GM04504 (cell line): ENCODE measurements around the gene TSPO.

Experiments
- DNase-seq: peaks from one replicate; pipeline ENCODE4 v3.0.0-alpha.2; 2012; ENCODE audit warnings: low read depth

The TSPO gene

GRCh38 chr22:43179146-43179910 is 28.0 kb downstream of the TSPO start:
- DNase-seq = no peak

- no peak for DNase-seq
Measured at GRCh38 chr22:43179911-43180195, 28.5 kb downstream of the TSPO start.

- no peak for DNase-seq
Measured at GRCh38 chr22:43180670-43181069, 29.3 kb downstream of the TSPO start.

GRCh38 chr22:43181321-43182076 is 30.1 kb downstream of the TSPO start:
- DNase-seq = no peak

GRCh38 chr22:43182118-43182517 is 30.8 kb downstream of the TSPO start:
- DNase-seq = no peak

DNA sequence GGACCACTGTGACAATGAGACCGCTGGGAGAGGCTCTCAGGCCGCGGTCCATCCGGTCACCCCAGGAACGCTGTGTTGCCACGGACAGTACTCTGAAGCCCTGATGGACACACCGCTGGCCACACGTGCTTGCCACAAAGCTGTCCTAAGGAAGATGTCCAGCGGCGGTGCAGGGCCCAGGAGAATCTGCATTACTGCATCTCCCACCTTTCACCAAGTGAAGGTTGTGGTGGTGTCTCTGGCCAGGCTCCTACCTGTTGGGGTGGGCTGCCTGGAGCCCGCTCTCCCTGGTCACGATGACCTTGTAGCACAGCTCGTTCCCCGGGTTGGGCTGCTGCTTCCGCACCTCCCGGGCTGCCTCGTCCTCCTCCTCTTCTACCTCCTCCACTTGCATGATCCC is 31.4 kb downstream of the TSPO start:
- DNase-seq = no peak

DNA sequence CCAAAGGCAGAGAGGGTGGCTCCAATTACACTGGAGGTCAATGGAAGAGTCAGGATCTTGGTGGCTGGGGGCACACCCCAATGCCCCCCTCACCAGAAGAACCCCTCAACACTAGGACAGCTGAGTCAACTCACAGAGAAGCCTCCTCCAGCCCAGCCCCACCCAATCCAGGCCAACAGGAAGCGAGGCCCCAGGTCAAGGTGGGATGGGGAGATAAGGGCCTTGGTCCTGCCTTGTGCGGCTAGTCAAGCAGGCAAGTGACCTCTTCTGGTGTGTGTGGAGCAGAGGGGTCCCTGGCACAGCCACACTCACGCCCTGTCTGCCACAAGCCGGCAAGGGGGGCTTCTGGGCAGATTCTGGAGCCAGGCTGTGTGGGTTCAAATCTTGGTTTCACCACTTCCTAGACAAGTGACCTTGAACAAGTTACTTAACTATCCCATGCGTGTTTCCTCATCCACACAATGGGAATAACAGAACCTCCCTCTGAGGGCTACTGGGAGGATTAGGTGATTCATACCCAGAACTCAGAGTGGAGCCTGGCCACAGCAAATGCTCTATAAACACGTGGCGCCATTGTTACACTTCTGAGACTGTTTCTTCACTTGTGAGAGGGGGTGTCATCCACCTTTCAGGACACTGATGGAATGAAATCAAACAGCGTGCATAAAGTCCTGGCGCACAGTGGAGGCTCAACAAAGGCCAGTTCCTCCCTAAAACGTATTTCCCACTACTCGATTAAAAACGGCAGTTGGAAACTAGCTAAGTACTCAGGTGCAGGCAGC is 32.3 kb downstream of the TSPO start:
- no peak for DNase-seq

- DNase-seq = no peak
Measured at GRCh38 chr22:43185860-43186261, 34.5 kb downstream of the TSPO start.

DNA sequence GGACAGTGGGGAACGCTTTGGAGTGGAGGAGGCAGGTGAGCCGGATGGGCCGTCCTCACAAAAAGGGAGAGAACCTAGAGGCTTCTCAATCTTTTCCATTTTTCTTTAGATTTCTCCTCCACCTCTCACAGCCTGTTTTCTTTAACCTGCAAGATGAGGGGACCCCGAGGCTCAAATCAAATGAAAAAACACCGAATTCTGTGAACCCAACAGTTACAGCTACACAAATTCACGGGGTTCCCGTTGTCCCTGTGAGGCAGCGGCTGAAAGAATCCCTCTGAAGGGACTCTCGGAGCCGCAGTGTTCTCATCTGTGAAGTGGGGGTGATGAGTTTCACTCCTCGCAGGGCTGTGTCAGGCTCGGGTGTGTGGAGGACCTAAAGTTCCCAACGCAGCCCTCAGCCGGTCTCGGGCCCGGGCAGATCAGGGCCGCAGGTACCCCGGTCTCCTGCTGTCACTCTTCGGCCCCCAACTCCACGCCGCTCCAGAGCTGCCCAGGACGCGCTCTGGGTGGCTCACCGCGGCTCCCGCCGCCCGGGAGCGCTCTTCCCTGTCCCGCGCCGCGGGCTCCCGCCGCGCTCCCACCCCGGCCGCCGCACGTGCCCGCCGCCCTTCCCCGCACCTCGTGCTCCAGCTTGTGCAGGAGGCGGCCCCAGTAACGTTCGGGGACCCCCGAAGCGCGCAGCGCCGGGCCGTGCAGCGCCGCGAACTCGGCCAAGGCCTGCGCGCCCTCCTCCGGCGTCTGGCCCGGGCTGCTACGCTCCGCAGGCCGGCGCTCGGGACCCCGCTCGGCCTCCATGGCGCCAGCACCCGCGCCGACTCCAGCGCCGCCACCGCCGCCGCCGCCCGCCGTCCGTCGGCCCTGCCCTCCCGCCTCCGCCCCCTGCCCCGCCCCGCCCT is 35.2 kb downstream of the TSPO start, which contains the start of gene TTLL12:
TTLL12 (minus strand) TSS at position 863 of the 899 bp plus-strand sequence; CDS start at position 798, 65 bp downstream.
- no peak for DNase-seq

- peak; percentile 87 for DNase-seq
Measured at GRCh38 chr22:43187171-43188099, 36.1 kb downstream of the TSPO start.

DNA sequence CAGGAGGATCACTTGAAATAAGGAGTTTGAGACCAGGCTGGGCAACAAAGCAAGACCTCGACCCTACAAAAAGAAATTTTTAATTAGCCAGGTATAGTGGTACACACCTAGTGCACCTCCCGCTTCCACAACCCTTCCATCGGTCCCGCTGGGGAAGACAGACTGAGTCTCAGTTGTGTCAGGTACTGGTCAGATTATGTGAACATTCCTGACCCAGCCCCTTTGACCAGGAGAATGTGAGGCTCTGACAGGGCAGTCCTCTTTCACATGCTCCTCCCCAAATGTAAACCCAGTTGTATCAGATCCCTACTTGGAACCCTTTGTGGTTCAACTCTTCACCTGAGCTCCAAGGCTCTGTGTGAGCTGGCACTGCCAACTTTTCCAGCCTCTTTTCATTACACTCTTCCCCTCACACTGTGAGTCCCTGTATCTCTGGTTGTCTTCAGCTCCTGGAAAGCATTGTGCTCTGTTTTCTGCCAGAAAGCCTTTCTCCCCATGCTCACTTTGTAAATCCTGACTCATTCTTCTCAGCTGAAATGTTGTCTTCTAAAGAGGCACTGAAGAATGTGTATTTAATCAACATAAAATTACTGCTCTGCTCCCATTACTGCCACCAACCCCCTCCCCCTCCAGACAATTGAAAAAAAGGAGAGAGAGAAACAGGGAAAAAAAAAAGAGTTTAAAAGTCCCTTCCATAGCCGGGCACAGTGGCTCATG is 37.6 kb downstream of the TSPO start:
- no peak for DNase-seq

GRCh38 chr22:43191831-43192230 is 40.5 kb downstream of the TSPO start:
- no peak for DNase-seq

- DNase-seq = no peak
Measured at GRCh38 chr22:43197271-43197941, 46.0 kb downstream of the TSPO start.

DNA sequence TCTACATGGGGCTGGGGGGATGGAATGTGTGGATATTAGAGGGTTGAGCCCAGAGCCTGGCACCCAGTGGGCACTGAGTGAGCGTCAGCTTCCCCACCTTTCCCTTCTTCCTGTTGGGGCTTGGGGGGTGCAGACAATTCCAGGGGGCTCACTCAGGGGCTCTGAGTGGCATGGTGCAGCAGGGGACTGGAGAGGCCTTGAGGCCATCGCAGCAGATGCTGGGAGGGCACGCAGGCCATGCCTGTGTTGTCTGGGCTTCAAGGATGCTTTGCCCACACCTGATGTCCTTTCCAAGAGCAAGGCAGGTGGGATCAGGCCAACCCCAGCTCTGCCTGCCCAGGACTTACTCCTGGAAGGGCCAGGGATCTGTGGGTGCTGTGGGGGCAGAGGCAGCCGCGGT is 46.8 kb downstream of the TSPO start:
- DNase-seq = no peak

DNA sequence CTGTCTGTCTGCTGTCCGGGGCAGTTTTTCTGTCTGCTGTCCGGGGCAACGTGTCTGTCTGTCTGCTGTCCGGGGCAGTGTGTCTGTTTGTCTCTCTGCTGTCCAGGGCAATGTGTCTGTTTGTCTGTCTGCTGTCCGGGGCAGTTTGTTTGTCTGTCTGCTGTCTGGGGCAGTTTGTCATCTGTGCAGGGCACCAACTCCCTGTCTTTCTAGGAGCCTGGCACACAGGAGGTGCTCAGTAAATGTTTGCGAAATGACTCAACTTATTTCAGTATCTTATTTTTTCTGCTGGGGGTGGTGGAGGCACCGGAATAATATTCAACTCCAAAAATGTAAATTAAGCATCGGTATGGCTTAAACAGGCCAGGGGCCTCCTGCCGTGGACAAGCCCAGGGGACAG is 47.6 kb downstream of the TSPO start:
- no peak for DNase-seq

DNA sequence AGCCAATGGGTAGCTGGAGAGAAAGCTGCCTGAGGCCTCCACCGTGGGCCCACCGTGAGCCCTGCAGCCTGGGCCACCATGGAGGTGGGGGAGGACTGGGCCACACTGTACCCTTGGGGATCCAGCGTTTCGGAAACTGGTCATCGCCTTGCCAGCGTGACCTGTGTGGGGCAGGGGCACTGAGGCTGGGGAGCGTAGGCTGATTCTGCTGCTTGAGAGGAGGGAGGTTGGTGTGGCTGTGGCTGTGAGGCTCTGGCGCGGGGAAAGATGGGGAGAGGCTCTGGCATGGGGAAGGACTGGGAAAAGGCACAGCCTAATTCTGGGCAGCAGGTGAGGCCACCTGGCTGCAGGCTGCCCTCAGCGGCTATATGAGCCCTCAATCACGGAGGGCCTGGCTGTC is 48.2 kb downstream of the TSPO start:
- no peak for DNase-seq

GRCh38 chr22:43200031-43200430 is 48.7 kb downstream of the TSPO start:
- DNase-seq = no peak

DNA sequence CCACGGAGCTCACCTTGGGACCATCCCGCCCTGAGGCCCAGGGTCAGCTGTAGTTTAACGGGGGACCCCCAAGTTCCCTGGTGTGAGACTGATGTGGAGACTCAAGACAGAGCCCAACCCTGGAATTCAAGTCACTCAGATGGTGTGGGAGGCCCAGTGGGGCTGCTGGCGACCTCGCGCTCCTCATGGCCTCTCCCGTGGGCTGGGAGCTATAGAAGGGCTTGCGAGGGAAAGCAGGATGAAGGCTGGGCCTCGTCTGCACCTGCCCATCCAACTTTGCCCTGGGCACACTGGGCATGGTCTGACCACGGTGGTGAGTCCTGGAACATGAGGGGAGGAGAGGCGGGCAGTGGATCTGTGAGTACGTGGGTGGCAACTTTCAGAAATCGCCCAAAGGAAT is 49.2 kb downstream of the TSPO start:
- DNase-seq = no peak

DNA sequence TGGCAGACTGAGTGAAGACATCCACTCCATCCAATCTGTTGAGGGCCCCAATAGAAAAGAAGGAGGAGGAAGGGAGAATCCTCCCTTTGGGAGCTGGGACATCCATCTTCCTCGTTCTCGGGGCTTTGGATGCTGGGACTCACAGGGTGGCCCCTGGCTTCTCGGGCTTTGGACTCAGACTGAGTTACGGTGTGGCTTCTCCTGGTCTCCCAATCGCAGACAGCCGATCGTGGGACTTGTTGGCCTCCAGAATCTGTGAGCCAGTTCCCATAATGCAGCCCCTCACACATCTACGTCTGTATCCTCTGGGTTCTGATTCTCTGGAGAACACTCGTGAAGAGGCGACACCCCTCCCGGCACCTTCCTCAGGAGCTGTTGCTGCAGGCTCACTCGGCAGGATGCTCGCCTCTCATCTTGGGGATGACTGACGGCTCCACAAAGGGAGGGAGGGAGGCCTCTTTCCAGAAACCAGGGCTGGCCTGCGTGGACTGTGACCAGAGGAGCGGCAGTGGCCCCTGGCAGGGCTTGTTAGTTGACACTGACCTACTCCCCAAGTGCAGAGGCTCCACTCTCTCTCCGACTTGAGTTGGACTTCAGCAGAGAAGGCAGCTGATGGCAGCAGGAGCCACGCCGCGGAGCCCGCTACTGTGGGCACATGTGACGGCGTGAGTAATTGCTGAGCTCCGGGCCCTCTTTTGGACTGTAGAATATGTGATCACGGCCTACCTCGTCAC is 50.3 kb downstream of the TSPO start:
- DNase-seq = no peak
